Measurements from ENCODE around the gene MARS1. TPM values are rescaled to one million over a fixed set of nuclear protein-coding genes. Genes with fewer than 3 reads are reported as not detected.
"Not testable (repeated sequence)": the region's sequence is repeated elsewhere in the genome, so short reads cannot be mapped to it uniquely, and the experiment has no call there.

MARS1 gene
- total RNA-seq, 2 donors from 2014 or later = 130 to 243 TPM

DNA sequence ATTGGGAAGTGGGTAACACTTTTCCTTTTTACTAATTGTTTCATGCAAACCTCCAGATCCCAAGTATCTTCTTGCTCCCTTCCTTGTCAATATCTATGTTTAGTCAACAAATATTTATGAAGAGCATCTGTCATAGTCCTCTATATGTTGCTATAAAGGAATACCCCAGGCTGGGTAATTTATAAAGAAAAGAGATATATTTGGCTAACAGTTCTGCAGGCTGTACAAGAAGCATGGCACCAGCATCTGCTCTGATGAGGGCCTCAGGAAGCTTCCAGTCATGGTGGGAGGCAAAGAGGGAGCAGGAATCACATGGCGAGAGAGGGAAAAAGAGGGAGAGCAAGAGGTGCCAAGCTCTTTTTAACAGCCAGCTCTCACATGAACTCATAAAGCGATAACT lies 66.6 kb downstream of the MARS1 start:
- H3K27me3 Mint-ChIP-seq = peaks cover 3% of the 10 kb centered on the region

DNA sequence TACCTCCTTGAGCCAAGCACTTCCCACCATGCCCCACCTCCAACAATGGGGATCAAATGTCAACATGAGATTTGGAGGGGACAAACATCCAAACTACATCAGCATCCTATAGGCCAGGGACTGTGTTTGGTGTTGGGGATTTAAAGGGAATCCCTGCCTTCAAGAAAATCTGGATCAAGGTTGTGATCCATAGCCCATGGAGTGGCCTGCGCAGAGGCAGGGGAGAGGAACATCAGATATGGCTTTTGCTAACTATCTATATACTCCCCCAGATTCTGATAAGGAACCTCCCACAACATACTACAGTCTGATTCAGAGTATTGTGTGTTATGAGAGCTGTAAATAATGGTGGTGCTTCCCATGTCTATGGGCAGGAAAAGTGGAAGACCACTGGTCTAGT lies 67.0 kb downstream of the MARS1 start:
- Mint-ChIP-seq H3K27me3 (peaks cover 3% of the 10 kb centered on the region), H3K27ac (no peak overlapping the region), H3K4me3 (no peak overlapping the region), H3K9me3 (no peaks in the 10 kb centered on the region), H3K36me3 (ENCODE audit: low read depth) (no peaks in the 10 kb centered on the region), H3K4me1 (peaks cover 5% of the 10 kb centered on the region)
- no peak for ATAC-seq (replicated peaks)

More for the DNA sequence above, 66.6 kb downstream of the MARS1 start:
- H3K36me3 Mint-ChIP-seq (ENCODE audit: low read depth) = no peaks in the 10 kb centered on the region
- H3K4me1 Mint-ChIP-seq = peaks cover 6% of the 10 kb centered on the region
- H3K27ac Mint-ChIP-seq = no peak overlapping the region
- H3K9me3 Mint-ChIP-seq = no peaks in the 10 kb centered on the region
- no peak overlapping the region for H3K4me3 Mint-ChIP-seq
- no peak for ATAC-seq (replicated peaks)

DNA sequence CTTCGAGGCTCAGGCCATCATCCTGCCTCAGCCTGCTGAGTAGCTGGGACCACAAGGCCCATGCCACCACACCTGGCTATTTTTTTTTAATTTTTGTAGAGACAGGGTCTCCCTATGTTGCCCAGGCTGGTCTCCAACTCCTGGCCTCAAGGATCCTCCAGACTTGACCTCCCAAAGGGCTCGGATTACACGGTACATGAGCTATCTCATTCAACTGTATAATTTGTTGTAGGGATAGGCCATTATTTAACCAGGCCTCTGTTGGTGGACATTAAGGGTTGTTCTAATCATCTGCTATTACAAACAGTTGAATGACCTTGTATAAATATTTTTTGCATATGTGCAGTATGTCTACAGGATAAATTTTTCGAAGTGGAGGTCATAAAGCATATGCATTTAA lies 71.0 kb downstream of the MARS1 start:
- Mint-ChIP-seq H3K27ac (no peak overlapping the region), H3K4me1 (no peaks in the 10 kb centered on the region), H3K4me3 (no peak overlapping the region), H3K36me3 (ENCODE audit: low read depth) (no peaks in the 10 kb centered on the region), H3K9me3 (no peaks in the 10 kb centered on the region), H3K27me3 (no peaks in the 10 kb centered on the region)
- no peak for ATAC-seq (replicated peaks)

DNA sequence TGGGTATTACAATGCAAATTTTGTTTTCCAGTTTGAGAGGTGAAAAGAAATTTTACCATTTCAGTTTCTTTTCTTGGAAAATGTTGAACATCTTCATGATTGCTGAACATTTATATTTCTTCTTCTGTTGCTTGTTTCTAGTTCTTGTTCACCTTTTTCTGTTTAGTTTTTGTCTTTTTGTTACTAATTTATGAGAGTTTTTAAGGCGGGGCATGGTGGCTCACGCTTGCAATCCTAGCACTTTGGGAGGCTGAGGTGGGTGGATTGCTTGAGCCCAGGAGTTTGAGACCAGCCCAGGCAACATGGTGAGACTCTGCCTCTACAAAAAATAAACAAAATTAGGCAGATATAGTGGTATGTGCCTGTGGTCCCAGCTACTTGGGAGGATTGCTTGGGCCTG lies 72.6 kb downstream of the MARS1 start:
- Mint-ChIP-seq H3K27me3 (peaks cover 10% of the 10 kb centered on the region), H3K4me1 (no peaks in the 10 kb centered on the region), H3K36me3 (ENCODE audit: low read depth) (no peaks in the 10 kb centered on the region), H3K9me3 (no peaks in the 10 kb centered on the region), H3K4me3 (no peak overlapping the region), H3K27ac (no peak overlapping the region)
- no peak for ATAC-seq (replicated peaks)

DNA sequence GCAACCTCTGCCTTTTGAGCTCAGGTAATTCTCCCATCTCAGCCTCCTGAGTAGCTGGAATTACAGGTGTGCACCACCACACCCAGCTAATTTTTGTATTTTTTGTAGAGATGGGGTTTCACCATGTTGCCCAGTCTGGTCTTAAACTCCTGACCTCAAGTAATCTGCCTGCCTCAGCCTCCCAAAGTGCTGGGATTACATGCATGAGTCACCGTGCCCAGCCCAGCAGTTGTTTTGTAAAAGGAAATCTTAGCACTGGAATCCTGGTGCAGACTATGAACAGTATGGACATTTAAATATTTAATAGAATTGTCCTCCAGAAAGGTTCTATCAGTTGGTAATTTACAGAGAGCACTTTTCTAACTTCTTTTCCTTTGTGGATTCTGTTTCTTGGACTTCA lies 73.2 kb downstream of the MARS1 start:
- H3K4me1 Mint-ChIP-seq; H3K27me3 Mint-ChIP-seq; H3K4me3 Mint-ChIP-seq; H3K27ac Mint-ChIP-seq; ATAC-seq (replicated peaks); H3K9me3 Mint-ChIP-seq; H3K36me3 Mint-ChIP-seq (ENCODE audit: low read depth): not testable (repeated sequence)

DNA sequence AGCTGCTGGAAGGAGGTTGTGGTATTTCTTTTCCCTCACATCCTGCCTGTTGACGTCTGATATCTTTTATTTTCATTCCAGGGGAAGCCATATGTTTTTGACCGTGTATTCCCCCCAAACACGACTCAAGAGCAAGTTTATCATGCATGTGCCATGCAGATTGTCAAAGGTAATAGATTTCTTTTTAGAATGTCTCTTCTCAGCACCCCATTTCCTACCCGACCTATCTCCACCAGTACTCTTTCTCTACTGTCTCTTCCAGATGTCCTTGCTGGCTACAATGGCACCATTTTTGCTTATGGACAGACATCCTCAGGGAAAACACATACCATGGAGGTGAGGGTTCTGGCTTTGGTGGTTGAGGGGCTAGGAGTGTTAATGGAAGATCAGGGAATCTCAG lies 75.5 kb downstream of the MARS1 start:
- ATAC-seq (replicated peaks) = no peak
- Mint-ChIP-seq H3K36me3 (ENCODE audit: low read depth) (no peaks in the 10 kb centered on the region), H3K9me3 (no peaks in the 10 kb centered on the region), H3K27me3 (peaks cover 10% of the 10 kb centered on the region), H3K27ac (no peak overlapping the region), H3K4me1 (no peaks in the 10 kb centered on the region), H3K4me3 (no peak overlapping the region)

DNA sequence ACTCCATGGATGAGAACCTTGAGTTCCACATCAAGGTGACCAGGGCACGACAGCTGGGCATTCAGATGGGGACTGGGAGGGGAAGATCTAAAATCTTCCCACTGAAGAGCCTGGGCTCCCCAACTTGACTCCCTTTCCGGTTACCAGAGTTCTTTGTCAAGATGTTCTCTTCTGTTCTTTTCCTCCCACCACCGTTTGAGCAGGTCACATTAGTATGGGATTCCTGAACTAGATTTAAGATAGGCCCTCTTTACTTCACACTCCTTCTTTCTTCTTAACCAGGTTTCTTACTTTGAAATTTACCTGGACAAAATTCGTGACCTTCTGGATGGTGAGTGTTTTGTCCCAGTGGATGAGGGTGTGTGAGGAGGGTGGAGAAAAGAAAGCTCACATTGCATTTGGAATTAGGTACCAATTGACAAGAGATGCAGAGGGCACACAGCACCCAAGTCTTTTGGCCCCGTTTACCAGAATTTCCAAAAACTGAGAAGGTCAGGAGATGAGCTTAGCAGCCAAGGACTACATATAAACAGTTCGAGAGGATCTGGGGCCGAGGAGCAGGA lies 76.4 kb downstream of the MARS1 start:
- ATAC-seq (replicated peaks) = no peak
- Mint-ChIP-seq H3K9me3 (no peaks in the 10 kb centered on the region), H3K4me3 (no peak overlapping the region), H3K27me3 (peaks cover 10% of the 10 kb centered on the region), H3K4me1 (no peaks in the 10 kb centered on the region), H3K27ac (no peak overlapping the region), H3K36me3 (ENCODE audit: low read depth) (no peaks in the 10 kb centered on the region)

Other genes starting within 250 kb of the MARS1 start
- gene STAC3, start 236.9 kb upstream of the MARS1 start, total RNA-seq = 1 to 10 TPM; 3.2 to 4.5 TPM
- 10 to 100 TPM; 36.6 to 54.6 TPM for gene R3HDM2, start 57.0 kb upstream of the MARS1 start, total RNA-seq
- not detected for gene INHBC, start 53.3 kb upstream of the MARS1 start, total RNA-seq
- gene INHBE, start 32.8 kb upstream of the MARS1 start, total RNA-seq = not detected
- gene GLI1, start 28.3 kb upstream of the MARS1 start, total RNA-seq = 1 to 10 TPM in 1 of 2 donors, under 1 TPM in 1; 0.48 to 1.4 TPM
- gene ARHGAP9, start 8.2 kb upstream of the MARS1 start, total RNA-seq = 100 to 1,000 TPM; 131 to 225 TPM
- 10 to 100 TPM; 14.2 to 25.3 TPM for gene DDIT3, start 32.4 kb downstream of the MARS1 start, total RNA-seq
- gene MBD6, start 34.8 kb downstream of the MARS1 start, total RNA-seq = 10 to 100 TPM; 78.8 to 83.1 TPM
- gene DCTN2, start 59.1 kb downstream of the MARS1 start, total RNA-seq = 10 to 100 TPM; 78.5 to 96.4 TPM
- 1 to 10 TPM; 2.0 to 3.0 TPM for gene KIF5A, start 62.0 kb downstream of the MARS1 start, total RNA-seq
- gene PIP4K2C, start 103.1 kb downstream of the MARS1 start, total RNA-seq = 10 to 100 TPM; 16.0 to 23.0 TPM
- gene DTX3, start 116.8 kb downstream of the MARS1 start, total RNA-seq = 10 to 100 TPM; 16.7 to 19.5 TPM
- 1 to 10 TPM; 1.5 to 1.6 TPM for gene ARHGEF25, start 123.4 kb downstream of the MARS1 start, total RNA-seq
- 1 to 10 TPM; 1.5 to 3.7 TPM for gene B4GALNT1, start 145.1 kb downstream of the MARS1 start, total RNA-seq
- gene OS9, start 206.1 kb downstream of the MARS1 start, total RNA-seq = 100 to 1,000 TPM; 107 to 114 TPM

All from activated T-helper 17 cell treated with anti-CD3 and anti-CD28 coated beads, Interleukin-2, amount 50 U/mL, for 72 hours (primary cell).